T-helper 1 cell (primary cell): ENCODE data around the gene COG3.

Experiments used
- DNase-seq, 5 donors: peaks; one replicate each; pipeline ENCODE4 v3.0.0-alpha.2; 2012 to 2020

COG3 gene

DNA sequence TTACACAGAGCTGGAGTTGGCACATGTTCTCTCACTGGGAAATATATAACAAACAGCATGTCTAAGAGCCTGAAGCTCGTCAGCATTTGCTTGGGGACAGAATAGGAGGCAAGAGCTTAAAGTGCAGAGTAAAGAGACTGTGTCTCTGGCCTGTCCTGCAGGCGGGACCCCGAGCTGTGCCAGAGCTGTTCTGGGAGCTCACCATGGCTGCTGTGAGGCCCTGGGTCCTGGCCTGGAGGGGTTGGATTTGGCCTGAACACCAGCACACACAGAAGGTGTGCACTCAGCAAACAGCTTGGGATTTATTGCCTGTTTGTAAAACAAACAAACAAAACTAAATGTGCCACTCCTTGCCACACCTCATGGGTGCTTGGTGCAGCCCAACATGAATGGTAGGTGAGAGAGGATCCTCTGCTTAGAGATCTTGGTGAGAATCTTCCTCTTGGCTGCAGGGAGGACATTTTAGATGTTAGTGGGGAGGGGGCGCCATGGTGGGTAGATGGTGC lies 89.9 kb downstream of the COG3 start:
- DNase-seq = no peak

DNA sequence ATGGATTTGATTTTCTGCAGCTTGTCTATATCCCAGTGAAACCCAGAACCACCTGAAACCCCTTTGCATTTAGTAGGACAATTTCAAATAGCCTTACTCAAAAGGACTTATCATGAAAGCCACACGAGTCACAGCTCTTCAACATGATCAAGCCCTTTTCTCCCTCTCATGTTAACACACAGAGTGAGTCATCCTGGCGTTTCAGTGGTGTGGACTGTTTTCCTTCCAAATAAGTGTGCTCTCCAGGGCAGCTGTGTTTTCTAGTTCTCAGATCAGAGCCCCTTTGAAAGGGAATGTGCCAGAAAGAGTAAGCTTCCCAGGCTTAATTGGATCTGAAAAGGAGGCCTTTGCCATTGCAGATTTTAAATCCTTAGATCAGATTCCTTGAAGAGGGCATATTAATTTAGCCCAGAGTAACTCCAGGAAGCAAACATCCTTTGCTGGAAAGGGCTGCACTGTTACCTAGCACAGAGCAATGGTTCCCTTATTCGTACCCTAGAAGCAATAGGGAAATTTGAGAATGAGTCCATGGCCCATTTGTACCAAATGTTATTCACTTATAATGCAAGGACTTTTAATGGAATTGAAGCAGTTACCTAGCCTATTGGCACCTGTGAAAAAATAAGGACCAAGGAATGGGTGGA lies 99.5 kb downstream of the COG3 start:
- no peak for DNase-seq

DNA sequence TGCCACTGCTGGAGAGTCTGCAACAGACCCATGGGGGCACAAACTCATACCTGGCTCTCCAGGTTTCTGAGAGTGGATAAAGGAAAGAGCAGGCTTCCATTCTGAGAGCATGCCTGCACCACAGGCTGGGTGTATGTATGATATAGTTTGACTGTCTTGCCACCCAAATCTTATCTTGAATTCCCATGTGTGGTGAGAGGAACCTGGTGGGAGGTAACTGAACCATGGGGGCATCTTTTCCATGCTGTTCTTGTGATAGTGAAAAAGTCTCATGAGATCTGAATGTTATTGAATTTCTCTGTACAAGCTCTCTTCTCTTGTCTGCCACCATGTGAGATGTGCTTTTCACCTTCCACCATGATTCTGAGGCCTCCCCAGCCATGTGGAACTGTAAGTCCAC lies 100.6 kb downstream of the COG3 start:
- DNase-seq = no peak

DNA sequence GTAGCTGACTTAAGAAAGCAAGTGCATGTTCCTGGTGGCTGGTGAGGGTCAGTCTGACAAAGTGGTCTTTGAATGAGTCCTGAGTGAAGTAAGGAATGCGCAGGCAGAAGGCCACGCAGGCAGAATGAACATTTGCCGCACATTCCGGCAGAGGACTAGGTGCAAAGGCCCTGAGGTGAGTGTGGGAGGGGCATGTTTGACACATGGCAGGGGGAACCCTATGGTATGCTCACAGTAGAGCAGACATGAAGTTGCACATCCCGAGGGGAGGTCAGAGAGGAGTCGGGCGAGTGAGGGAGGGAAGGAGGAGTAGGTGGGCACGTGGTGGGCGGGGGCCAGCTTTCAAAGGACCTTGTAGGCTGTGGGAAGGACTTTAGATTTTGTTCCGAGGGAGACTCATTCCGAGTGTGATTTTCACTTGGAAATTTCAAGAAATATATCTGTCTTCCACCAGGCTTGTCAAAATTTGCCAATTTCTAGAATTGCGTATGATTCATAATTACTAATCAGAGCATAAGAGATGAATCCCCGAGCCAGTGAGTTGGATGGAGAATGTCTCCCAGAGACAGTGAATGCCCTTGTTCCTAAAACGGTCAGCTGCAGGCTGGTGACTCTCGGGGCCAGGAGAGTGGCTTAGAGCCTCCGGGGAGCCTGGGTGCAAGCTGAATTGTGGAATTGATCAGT lies 110.5 kb downstream of the COG3 start:
- DNase-seq = no peak

DNA sequence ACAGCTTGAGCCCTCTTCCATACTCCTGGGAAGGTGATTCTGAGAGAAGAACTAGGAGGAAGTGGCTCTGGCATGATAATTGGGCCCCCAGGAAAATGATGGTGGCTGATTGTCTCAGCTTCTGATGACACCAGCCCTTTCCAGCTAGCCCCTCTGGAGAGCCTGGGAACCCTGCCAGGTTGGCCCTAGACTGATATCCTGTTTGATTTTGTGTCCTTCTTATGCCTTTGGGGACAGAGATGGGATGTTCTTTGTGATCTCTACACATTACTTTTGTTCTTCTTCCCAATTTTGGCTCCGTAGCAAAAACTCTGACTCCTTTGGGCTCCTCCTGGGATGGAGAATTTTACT lies 111.1 kb downstream of the COG3 start:
- no peak for DNase-seq

DNA sequence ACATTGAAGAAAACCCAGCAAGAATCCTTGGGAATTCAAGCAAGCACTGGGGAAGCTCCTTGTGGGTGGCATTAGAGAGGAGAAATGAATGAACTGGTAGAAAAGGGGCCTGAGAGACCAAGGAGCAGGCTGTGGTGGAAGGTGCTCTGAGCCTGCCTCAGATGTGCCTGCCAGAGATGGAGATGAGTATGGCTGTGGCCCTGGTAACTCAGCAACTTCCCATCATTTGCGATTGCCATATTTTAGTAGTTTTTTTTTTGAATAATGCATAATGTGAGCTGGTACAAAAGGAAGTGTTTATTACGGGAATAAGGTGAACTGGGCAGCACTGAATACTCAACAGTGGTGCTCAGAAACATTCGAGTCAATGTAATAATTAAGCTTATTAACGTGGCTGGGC lies 111.7 kb downstream of the COG3 start:
- DNase-seq = no peak

DNA sequence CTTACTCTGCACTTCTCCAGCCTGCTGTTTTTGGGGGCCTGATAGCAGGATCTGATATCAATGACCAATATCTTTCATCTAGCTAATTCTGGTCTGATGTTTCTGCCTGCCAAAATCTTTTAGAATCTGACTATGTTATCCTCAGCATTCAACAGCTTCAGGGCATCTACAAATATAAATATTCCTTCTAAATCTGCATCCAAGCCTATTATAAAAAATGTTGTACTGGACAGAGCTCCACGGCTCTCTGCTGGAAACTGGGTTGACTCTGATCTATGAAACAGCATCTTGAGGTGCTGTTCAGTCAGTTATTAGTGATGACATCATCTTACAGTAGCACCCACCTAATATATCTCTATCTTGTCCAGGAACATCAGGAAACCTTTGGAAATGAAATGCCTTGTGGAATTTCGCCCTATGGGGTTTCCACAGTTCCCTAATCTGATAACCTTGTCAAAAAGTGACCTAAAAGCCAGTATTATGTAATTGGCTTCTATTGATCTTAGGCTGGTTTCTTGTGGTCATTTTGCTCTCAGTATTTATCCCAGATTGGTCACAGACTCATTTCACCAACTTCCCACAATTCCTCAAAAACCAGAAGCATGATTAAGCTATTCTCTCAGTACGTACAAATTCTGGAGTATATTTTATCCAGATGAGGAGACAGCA lies 117.8 kb downstream of the COG3 start:
- no peak for DNase-seq

DNA sequence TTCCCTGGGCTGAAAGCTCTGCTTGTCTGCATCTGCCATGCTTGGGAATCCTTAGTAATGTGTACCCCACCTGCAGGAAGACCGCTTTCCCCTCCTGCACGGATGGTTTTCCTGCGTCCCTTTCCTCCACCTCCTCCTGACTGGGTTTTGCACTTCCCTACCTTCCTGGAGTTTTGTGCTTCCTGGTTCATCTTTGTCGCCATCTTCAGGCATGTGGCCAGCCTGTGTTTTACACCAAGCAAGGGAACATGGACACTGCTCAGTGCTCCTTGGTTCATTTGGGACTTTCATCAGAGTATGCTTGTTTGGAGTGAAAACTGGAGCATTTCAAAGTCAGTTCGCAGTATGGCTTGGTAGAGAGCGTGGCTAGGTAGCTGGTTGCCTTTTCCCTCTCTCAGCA lies 120.1 kb downstream of the COG3 start:
- no peak for DNase-seq
